ENCODE data around the gene PRKN.

- no peak for TF ChIP-seq CTCF (IDR thresholded peaks at IDR 0.05; ENCODE audit: insufficient read depth, low read depth, low read length)
- TF ChIP-seq EZH2 (IDR thresholded peaks at IDR 0.05; ENCODE audit: insufficient read depth, low read length) = no peak
Observed at GRCh38 chr6:161408041-161408440, 1319.5 kb downstream of the PRKN start.
